CD4-positive, alpha-beta T cell treated with Interleukin-6 for 4 hours (primary cell): Measurements from ENCODE around the gene KRTAP2-2.

Source experiments
- DNase-seq: peaks from one replicate; pipeline ENCODE4 v3.0.0-alpha.2; 2020; ENCODE audit warnings: mixed read lengths

Gene KRTAP2-2

DNA sequence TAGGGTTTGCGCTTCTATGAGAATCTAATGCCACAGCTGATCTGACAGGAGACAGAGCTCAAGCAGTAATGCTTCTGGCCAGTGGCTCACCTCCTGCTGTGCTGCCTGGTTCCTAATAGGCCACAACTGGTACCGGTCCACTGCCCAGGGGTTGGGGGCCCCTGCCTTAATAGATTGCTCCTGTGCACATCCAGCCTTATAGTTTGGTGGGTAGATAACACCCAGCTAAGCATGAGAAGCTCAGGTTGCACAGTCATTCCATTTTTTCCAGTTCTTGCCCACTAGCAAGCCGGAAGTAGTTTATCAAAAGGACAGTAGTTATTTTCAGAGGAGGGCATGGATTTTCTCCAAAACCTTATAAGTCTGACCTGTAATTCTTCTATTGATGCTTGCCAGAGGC, 35.6 kb downstream of the KRTAP2-2 start:
- no peak for DNase-seq

GRCh38 chr17:41018541-41018940, 36.5 kb downstream of the KRTAP2-2 start:
- no peak for DNase-seq

DNA sequence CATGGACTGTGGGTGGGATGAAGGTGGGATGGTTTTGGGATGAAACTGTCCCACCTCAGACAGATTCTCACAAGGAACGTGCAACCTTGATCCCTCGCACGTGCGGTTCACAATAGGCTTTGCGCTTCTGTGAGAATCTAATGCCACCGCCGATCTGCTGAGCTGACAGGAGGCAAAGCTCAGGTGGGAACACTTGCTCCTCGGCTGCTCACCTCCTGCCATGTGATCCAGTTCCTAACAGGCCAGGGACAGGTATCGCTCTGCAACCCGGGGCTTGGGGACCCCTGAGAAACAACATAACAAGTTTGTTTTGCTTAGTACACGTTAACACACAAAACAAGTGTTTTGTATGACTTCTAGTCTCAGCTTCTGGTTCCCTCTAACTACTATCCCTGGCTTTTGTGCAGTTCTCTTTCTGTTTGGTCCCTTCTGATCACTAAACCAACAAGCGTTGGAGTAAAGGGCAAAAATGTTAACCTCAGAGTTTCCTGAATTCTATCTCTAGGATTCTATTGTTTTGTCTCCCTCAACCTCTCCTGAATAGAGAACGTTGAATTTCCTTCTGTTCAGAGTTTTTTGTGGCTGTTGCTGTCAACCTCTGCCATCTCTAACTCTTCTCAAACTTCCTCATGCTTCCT, 38.3 kb downstream of the KRTAP2-2 start:
- no peak for DNase-seq

DNA sequence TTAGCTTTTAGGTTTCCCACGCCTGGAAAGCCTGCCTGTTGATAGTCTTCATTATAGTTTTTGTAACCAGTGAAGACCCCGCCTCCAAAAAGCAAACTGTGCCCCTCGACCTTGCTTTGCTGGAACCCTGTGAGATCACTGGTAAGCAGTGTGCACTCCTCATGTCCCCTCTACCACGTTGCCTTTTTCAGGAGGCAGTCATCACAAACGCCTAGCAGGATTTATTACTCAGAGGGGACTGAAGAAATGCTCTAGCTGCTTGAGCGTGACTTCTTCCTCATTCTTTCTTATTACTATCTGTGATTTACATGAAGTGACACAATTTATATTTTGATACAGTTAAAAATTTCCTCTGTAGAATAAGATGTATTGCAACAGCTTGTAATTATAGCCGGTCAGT, 39.6 kb downstream of the KRTAP2-2 start:
- DNase-seq: no peak

DNA sequence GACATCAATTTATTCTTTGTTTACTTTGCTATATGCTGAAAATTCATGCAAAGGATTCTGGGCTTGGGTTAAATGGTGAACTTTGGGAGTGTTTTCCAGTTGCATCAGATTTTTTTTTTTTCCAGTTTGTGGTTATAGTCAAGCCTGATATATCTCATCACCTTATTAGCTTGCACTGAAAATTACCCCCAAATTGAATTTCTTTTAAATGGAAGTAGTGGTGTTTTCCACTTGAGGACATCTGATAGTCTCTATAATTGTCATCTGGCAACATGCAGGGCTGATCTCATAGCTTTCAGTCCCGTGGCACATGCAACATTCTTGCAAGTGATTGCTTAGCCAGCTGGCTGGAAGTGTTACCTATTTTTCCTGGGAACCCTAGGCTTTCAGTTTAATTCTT, 41.4 kb downstream of the KRTAP2-2 start:
- DNase-seq: no peak

- no peak for DNase-seq
Measured at GRCh38 chr17:41013181-41013580, 41.8 kb downstream of the KRTAP2-2 start.

GRCh38 chr17:41012326-41013120, 42.5 kb downstream of the KRTAP2-2 start:
- no peak for DNase-seq

- no peak for DNase-seq
Measured at GRCh38 chr17:41010441-41010840, 44.6 kb downstream of the KRTAP2-2 start.

DNA sequence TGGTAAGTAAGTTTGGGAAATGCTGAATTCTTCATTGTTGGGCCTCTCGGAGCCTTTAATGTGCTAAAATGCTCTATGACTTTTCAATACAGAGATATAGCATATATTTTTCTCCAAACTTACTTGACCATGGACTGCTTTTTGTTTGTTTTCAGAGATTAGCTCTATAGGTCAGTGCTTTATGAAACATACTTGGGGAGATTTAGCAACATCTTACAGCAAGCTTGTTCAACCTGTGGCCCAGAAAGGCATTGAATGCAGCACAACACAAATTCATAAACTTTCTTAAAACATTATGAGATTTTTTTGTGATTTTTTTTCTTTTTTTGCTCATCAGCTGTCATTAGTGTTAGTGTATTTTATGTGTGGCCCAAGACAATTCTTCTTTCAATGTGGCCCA, 45.1 kb downstream of the KRTAP2-2 start:
- no peak for DNase-seq

DNA sequence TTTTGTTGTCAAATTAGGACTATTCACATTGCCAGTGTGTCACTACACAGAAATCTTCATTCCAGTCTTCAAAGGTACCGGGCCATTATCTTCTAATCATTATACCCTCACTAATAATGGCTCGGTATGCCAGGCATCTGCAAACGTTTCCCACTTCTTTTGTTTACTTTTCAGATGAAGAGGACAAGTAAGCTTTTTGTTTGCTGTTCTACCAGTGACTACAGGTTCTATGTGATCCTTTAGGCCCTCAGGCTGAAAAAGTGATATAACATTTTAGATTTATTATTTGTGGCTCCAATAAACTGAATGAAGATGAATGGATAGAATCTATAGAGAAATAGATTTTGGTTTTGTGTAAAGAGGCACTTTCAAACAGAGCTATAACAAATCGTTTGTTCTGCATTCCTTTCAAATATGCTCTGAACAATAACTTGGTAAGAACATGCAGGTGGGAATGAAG, 45.7 kb downstream of the KRTAP2-2 start:
- DNase-seq: no peak

DNA sequence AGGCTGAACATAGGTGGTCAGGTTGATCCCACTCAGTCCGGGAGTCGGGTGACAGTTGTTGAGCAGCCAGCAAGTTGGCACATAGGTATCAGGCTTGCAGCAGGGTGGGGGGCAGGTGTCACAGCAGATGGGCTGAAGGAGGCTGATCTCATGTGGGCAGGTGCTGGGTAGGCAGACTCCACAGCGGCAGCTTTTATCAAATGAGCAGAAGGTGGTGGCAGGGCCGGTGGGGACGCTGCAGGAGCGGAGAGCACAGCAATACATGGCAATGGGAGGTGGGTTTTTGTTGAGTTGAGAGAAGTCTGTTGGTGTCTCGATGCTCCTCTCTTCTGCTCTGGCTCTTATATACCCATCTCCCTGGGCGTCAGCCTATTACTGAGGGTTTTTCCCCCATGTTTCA, 46.2 kb downstream of the KRTAP2-2 start, which contains the start of gene KRTAP3-1:
KRTAP3-1 (minus strand) TSS at position 318 of the 400 bp plus-strand sequence; CDS start at position 264, 54 bp downstream.
- no peak for DNase-seq
